Upper lobe of left lung (tissue), 6 donors: ENCODE data around the gene ARHGAP26. TPM values are rescaled to one million over a fixed set of nuclear protein-coding genes. Genes with fewer than 3 reads are reported as not detected.

Experiments used
- ATAC-seq, 2 donors: fragments of 200-7000 bp; cut with Tn5 transposase; one replicate each; pipeline ENCODE4 v1.9.1; 2022; ENCODE audit warnings: mild to moderate bottlenecking in 2 of 2, moderate library complexity in 2 of 2; ENCODE audit not compliant: low FRiP score in 2 of 2
- DNase-seq, 2 donors: peaks; one replicate each; pipeline ENCODE4 v3.0.0-alpha.2; 2019 to 2020
- H3K27ac ChIP-seq, 4 donors: fragments of 200-600 bp; sonication (generic); one replicate each; pipeline ENCODE4 v1.5.1; 2016 to 2019
- H3K27me3 ChIP-seq, 4 donors: fragments of 200-600 bp; sonication (generic); one replicate each; pipeline ENCODE4 v1.5.1; 2017 to 2019
- H3K36me3 ChIP-seq, 4 donors: fragments of 200-600 bp; sonication (generic); one replicate each; pipeline ENCODE4 v1.5.1; 2016 to 2019
- H3K4me1 ChIP-seq, 4 donors: fragments of 200-600 bp; sonication (generic); one replicate each; pipeline ENCODE4 v1.5.1; 2018 to 2019
- H3K4me3 ChIP-seq, 4 donors: fragments of 200-600 bp; sonication (generic); one replicate each; pipeline ENCODE4 v1.5.1; 2017 to 2019; ENCODE audit warnings: mild to moderate bottlenecking in 2 of 4, moderate library complexity in 1 of 4
- H3K9me3 ChIP-seq, 4 donors: fragments of 200-600 bp; sonication (generic); one replicate each; pipeline ENCODE4 v1.5.1; 2018 to 2019
- EP300 ChIP-seq, 4 donors: sonication (generic); formaldehyde crosslinking; IDR thresholded peaks; one replicate each; pipeline ENCODE4 v1.5.1; 2017; ENCODE audit warnings: antibody characterized with exemption in 4 of 4, control low read depth in 2 of 4
- POLR2A ChIP-seq, 4 donors: fragments of 450-650 bp; IDR thresholded peaks; one replicate each; pipeline ENCODE4 v1.5.1; 2016 to 2017; ENCODE audit warnings: antibody characterized with exemption in 4 of 4, mild to moderate bottlenecking in 2 of 4
- POLR2AphosphoS5 ChIP-seq, 2 donors: sonication (generic); formaldehyde crosslinking; IDR thresholded peaks; one replicate each; pipeline ENCODE4 v1.5.1; 2017; ENCODE audit warnings: antibody characterized with exemption in 2 of 2
- WGBS, 2 donors: methylation state at CpG; one replicate each; pipeline ENCODE4 v1.1.5; 2017 to 2018; 5-methylcytosine and 5-hydroxymethylcytosine counted together
- total RNA-seq, 6 donors: library from RNA; depleted of rRNA in 4 of 6; stranded (reverse); fragments of >200 nt in 4 of 6; gene quantifications; one replicate each; pipeline versions ENCODE4 v1.1.0 to v1.2.1, GENCODE V29; 2016 to 2021
- TF ChIP-seq, protein P1 (sequence below), 6 experiments: fragments of 450-650 bp in 4 of 6; fragments of 200-600 bp in 2 of 6; sonication (generic) in 2 of 6; IDR thresholded peaks; one replicate each; pipeline ENCODE4 v1.5.1; 2016 to 2019; ENCODE audit warnings: antibody characterized with exemption in 6 of 6
- donor health status: DM: no; HTN: no; CAD: no; lungs with moderate emphysema.
- donor health status: DM: no; HTN: yes; CAD: no; lungs with severe emphysema.

The ARHGAP26 gene
- total RNA-seq, 6 donors from 2014 or later = 34.9 to 90.1 (median 38.9) TPM

GRCh38 chr5:142823806-142824205, 53.6 kb downstream of the ARHGAP26 start:
- H3K27ac ChIP-seq = no peak overlapping the region

DNA sequence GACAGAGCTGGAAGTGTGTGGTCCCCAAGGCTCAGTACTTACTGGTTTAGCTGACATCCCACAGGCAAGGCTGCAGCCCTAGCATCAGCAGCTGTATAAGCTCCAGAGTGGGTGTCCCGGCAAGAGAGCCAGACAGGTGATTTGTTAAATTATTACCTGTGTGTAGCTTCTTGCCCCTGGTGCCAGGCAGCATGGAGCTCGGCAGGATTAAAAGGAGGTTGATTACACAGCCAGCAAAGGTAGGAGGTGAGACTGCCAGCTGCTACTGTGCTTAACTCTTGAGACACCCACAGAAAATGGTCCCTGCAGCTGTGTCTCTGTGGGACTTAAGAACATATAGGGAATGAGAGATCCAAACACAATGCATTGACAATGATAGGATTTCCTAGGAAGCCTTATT, 54.2 kb downstream of the ARHGAP26 start:
- H3K27me3 ChIP-seq = no peaks in the 10 kb centered on the region
- peaks cover 17 to 26% (median 20%) of the 10 kb centered on the region in 4 donors for H3K4me1 ChIP-seq
- ATAC-seq (no peak), DNase-seq (no peak)
- H3K27ac ChIP-seq = no peak overlapping the region
- H3K4me3 ChIP-seq = no peak overlapping the region
- no peaks in the 10 kb centered on the region for H3K9me3 ChIP-seq
- no peak for TF ChIP-seq POLR2AphosphoS5 (IDR thresholded peaks at IDR 0.05)
- TF ChIP-seq, protein P1, sequence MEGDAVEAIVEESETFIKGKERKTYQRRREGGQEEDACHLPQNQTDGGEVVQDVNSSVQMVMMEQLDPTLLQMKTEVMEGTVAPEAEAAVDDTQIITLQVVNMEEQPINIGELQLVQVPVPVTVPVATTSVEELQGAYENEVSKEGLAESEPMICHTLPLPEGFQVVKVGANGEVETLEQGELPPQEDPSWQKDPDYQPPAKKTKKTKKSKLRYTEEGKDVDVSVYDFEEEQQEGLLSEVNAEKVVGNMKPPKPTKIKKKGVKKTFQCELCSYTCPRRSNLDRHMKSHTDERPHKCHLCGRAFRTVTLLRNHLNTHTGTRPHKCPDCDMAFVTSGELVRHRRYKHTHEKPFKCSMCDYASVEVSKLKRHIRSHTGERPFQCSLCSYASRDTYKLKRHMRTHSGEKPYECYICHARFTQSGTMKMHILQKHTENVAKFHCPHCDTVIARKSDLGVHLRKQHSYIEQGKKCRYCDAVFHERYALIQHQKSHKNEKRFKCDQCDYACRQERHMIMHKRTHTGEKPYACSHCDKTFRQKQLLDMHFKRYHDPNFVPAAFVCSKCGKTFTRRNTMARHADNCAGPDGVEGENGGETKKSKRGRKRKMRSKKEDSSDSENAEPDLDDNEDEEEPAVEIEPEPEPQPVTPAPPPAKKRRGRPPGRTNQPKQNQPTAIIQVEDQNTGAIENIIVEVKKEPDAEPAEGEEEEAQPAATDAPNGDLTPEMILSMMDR (IDR thresholded peaks at IDR 0.05) = no peak
- TF ChIP-seq EP300 (IDR thresholded peaks at IDR 0.05) = no peak
- TF ChIP-seq POLR2A (IDR thresholded peaks at IDR 0.05) = no peak
- no peaks in the 10 kb centered on the region for H3K36me3 ChIP-seq
- 74 to 77% methylated on average over 2 of the region's 2 CpGs for WGBS, 2 donors

More at GRCh38 chr5:142823806-142824205, 53.6 kb downstream of the ARHGAP26 start:
- H3K36me3 ChIP-seq = no peaks in the 10 kb centered on the region
- 85 to 94% methylated on average over 5 of the region's 5 CpGs for WGBS, 2 donors
- ATAC-seq (no peak), DNase-seq (no peak)
- H3K27me3 ChIP-seq = no peaks in the 10 kb centered on the region
- H3K4me1 ChIP-seq = peaks cover 17 to 32% (median 20%) of the 10 kb centered on the region in 4 donors
- no peak overlapping the region for H3K4me3 ChIP-seq
- no peaks in the 10 kb centered on the region for H3K9me3 ChIP-seq
- TF ChIP-seq POLR2AphosphoS5 (IDR thresholded peaks at IDR 0.05) (no peak), EP300 (IDR thresholded peaks at IDR 0.05) (no peak), POLR2A (IDR thresholded peaks at IDR 0.05) (no peak)
- TF ChIP-seq, protein P1 (IDR thresholded peaks at IDR 0.05) = no peak

GRCh38 chr5:142825378-142826089, 55.4 kb downstream of the ARHGAP26 start:
- Histone ChIP-seq H3K4me1 (peaks cover 21 to 26% (median 23%) of the 10 kb centered on the region in 4 donors), H3K27ac (no peak overlapping the region), H3K27me3 (no peaks in the 10 kb centered on the region), H3K36me3 (no peaks in the 10 kb centered on the region), H3K4me3 (no peak overlapping the region), H3K9me3 (no peaks in the 10 kb centered on the region)
- no peak for DNase-seq
- ATAC-seq = peak in 1 of 2 donors; percentile 14
- 64 to 73% methylated on average over 13 of the region's 13 CpGs for WGBS, 2 donors
- TF ChIP-seq POLR2AphosphoS5 (IDR thresholded peaks at IDR 0.05) = no peak
- TF ChIP-seq EP300 (IDR thresholded peaks at IDR 0.05) = no peak
- TF ChIP-seq, protein P1 (IDR thresholded peaks at IDR 0.05) = no peak
- TF ChIP-seq POLR2A (IDR thresholded peaks at IDR 0.05) = no peak

- H3K27ac ChIP-seq = no peak overlapping the region
- DNase-seq (no peak), ATAC-seq (no peak)
- peaks cover 21 to 26% (median 23%) of the 10 kb centered on the region in 4 donors for H3K4me1 ChIP-seq
- no peaks in the 10 kb centered on the region for H3K36me3 ChIP-seq
- 80 to 81% methylated on average over 5 of the region's 5 CpGs for WGBS, 2 donors
- no peak overlapping the region for H3K4me3 ChIP-seq
- no peaks in the 10 kb centered on the region for H3K27me3 ChIP-seq
- no peaks in the 10 kb centered on the region for H3K9me3 ChIP-seq
- TF ChIP-seq, protein P1 (IDR thresholded peaks at IDR 0.05) = no peak
- TF ChIP-seq POLR2AphosphoS5 (IDR thresholded peaks at IDR 0.05) = no peak
- no peak for TF ChIP-seq POLR2A (IDR thresholded peaks at IDR 0.05)
- no peak for TF ChIP-seq EP300 (IDR thresholded peaks at IDR 0.05)
Measured at GRCh38 chr5:142826093-142826492, 55.9 kb downstream of the ARHGAP26 start.
